ENCODE data around the gene DTNA.

DNA sequence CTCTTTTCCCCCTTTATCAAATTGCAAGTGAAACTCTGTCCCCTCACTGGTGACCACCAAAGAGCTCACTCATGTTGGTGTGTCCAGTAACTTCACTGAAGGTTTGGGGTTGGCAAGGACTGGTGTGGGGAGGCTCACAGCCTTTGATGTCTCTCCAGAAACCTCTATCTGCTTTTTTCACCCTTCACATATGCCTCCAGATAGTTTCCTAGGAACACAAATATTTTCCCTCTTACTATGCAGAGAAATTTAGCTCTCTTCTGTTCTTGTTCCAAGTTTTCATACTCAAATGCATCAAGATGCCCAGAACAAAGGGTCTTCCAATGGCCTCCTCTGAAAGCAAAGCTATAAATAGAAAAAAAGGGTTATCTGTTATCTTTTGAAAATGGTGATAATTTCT, 20.7 kb downstream of the DTNA start:
- TF ChIP-seq, protein P1, sequence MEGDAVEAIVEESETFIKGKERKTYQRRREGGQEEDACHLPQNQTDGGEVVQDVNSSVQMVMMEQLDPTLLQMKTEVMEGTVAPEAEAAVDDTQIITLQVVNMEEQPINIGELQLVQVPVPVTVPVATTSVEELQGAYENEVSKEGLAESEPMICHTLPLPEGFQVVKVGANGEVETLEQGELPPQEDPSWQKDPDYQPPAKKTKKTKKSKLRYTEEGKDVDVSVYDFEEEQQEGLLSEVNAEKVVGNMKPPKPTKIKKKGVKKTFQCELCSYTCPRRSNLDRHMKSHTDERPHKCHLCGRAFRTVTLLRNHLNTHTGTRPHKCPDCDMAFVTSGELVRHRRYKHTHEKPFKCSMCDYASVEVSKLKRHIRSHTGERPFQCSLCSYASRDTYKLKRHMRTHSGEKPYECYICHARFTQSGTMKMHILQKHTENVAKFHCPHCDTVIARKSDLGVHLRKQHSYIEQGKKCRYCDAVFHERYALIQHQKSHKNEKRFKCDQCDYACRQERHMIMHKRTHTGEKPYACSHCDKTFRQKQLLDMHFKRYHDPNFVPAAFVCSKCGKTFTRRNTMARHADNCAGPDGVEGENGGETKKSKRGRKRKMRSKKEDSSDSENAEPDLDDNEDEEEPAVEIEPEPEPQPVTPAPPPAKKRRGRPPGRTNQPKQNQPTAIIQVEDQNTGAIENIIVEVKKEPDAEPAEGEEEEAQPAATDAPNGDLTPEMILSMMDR (IDR thresholded peaks at IDR 0.05; ENCODE audit: low read depth, low read length, poor library complexity, severe bottlenecking), result no peak
- TF ChIP-seq EZH2phosphoT487 (IDR thresholded peaks at IDR 0.05; ENCODE audit: borderline replicate concordance, low read length), result no peak

Data from DOHH2 (cell line).